ENCODE measurements around the gene HHEX. TPM values are rescaled to one million over a fixed set of nuclear protein-coding genes. Genes with fewer than 3 reads are reported as not detected.
"Not testable (repeated sequence)": the region's sequence is repeated elsewhere in the genome, so short reads cannot be mapped to it uniquely, and the experiment has no call there.

Gene HHEX
- total RNA-seq, 2 experiments from 2014 or later: 0.23 TPM; not detected in 1

- CTCF ChIA-PET: interaction anchor here (1.4 kb wide), 1 partner anchor 11 kb away, joined by 3 read pairs; no protein-coding TSS in a partner anchor
- Mint-ChIP-seq H3K4me3 (no peak overlapping the region), H3K9me3 (ENCODE audit: low read depth) (no peaks in the 10 kb centered on the region), H3K27ac (no peak overlapping the region), H3K27me3 (peaks cover 39% of the 10 kb centered on the region), H3K4me1 (no peaks in the 10 kb centered on the region), H3K36me3 (no peaks in the 10 kb centered on the region)
- no peak for ATAC-seq
- DNase-seq: no peak
Measured at GRCh38 chr10:92732958-92733357, 43.2 kb downstream of the HHEX start.

GRCh38 chr10:92734301-92734700 is 44.5 kb downstream of the HHEX start:
- DNase-seq (no peak), ATAC-seq (no peak)
- no peaks in the 10 kb centered on the region for H3K9me3 Mint-ChIP-seq (ENCODE audit: low read depth)
- no peak overlapping the region for H3K27ac Mint-ChIP-seq
- no peaks in the 10 kb centered on the region for H3K4me1 Mint-ChIP-seq
- H3K27me3 Mint-ChIP-seq: peaks cover 39% of the 10 kb centered on the region
- no peak overlapping the region for H3K4me3 Mint-ChIP-seq
- CTCF ChIA-PET: no interaction called here
- no peaks in the 10 kb centered on the region for H3K36me3 Mint-ChIP-seq

GRCh38 chr10:92735938-92736337 is 46.2 kb downstream of the HHEX start:
- H3K4me1 Mint-ChIP-seq: no peaks in the 10 kb centered on the region
- peaks cover 46% of the 10 kb centered on the region for H3K27me3 Mint-ChIP-seq
- no peaks in the 10 kb centered on the region for H3K36me3 Mint-ChIP-seq
- H3K9me3 Mint-ChIP-seq (ENCODE audit: low read depth): peaks cover 3% of the 10 kb centered on the region
- CTCF ChIA-PET: no interaction called here
- H3K4me3 Mint-ChIP-seq: no peak overlapping the region
- DNase-seq (no peak), ATAC-seq (no peak)
- no peak overlapping the region for H3K27ac Mint-ChIP-seq

DNA sequence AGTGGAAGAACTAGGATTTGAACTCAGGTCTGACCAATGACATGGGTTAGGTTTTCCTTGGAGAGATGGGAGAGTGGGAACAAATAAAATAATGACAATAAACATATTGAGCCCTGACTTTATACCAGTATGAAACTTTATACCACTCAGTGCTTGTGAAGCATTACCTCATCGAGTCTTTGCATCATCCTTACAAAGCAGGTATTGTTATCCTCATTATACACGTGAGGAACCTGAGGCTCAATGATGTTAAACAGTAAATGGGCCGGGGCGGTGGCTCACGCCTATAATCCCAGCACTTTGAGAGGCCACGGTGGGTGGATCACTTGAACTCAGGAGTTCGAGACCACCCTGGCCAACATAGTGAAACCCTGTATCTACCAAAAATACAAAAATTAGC is 47.7 kb downstream of the HHEX start:
- H3K27me3 Mint-ChIP-seq: peaks cover 38% of the 10 kb centered on the region
- H3K4me3 Mint-ChIP-seq: no peak overlapping the region
- peaks cover 3% of the 10 kb centered on the region for H3K9me3 Mint-ChIP-seq (ENCODE audit: low read depth)
- CTCF ChIA-PET: no interaction called here
- H3K36me3 Mint-ChIP-seq: no peaks in the 10 kb centered on the region
- no peak overlapping the region for H3K27ac Mint-ChIP-seq
- H3K4me1 Mint-ChIP-seq: peaks cover 3% of the 10 kb centered on the region
- ATAC-seq (no peak), DNase-seq (no peak)

DNA sequence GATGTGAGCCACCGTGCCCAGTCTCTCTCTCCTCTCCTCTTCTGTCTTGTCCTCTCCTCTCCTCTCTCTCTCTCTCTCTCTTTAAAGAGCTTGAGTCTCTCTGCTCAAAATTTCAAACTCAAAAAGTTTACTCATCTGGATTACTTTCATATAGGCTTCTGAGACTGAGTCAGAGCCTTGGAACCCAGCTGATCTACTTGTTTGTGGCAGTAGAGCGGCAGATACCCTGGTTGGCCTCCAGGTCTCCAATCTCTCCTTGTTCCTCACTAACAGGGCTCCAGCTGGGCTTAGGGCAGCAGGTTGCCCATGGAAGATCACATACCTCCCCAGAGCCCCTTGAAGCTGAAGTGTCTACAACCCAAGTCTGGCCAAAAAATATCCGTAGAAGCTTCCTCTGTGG is 51.0 kb downstream of the HHEX start:
- ATAC-seq: no peak
- CTCF ChIA-PET: no interaction called here
- H3K4me3 Mint-ChIP-seq: no peak overlapping the region
- H3K27me3 Mint-ChIP-seq: peaks cover 24% of the 10 kb centered on the region
- no peak overlapping the region for H3K27ac Mint-ChIP-seq
- peaks cover 3% of the 10 kb centered on the region for H3K9me3 Mint-ChIP-seq (ENCODE audit: low read depth)
- no peak for DNase-seq
- peaks cover 9% of the 10 kb centered on the region for H3K4me1 Mint-ChIP-seq
- H3K36me3 Mint-ChIP-seq: no peaks in the 10 kb centered on the region

DNA sequence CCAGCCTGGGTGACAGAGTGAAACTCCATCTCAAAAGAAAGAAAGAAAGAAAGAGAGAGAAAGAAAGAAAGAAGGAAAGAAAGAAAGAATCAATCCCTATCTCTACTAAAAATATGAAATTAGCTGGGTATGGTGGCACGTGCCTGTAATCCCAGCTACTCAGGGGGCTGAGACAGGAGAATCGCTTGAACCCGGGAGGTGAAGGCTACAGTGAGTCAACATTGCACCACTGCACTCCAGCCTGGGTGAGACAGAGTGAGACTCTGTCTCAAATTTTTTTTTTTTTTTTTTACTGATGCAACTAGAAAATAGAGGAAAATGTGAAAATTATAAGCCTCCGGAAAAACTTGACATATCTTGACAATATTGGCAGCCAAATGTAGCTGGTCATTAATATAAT is 52.0 kb downstream of the HHEX start:
- H3K27me3 Mint-ChIP-seq: peaks cover 23% of the 10 kb centered on the region
- ATAC-seq; H3K36me3 Mint-ChIP-seq; H3K27ac Mint-ChIP-seq; DNase-seq; H3K4me1 Mint-ChIP-seq; H3K9me3 Mint-ChIP-seq (ENCODE audit: low read depth); CTCF ChIA-PET; H3K4me3 Mint-ChIP-seq: not testable (repeated sequence)

DNA sequence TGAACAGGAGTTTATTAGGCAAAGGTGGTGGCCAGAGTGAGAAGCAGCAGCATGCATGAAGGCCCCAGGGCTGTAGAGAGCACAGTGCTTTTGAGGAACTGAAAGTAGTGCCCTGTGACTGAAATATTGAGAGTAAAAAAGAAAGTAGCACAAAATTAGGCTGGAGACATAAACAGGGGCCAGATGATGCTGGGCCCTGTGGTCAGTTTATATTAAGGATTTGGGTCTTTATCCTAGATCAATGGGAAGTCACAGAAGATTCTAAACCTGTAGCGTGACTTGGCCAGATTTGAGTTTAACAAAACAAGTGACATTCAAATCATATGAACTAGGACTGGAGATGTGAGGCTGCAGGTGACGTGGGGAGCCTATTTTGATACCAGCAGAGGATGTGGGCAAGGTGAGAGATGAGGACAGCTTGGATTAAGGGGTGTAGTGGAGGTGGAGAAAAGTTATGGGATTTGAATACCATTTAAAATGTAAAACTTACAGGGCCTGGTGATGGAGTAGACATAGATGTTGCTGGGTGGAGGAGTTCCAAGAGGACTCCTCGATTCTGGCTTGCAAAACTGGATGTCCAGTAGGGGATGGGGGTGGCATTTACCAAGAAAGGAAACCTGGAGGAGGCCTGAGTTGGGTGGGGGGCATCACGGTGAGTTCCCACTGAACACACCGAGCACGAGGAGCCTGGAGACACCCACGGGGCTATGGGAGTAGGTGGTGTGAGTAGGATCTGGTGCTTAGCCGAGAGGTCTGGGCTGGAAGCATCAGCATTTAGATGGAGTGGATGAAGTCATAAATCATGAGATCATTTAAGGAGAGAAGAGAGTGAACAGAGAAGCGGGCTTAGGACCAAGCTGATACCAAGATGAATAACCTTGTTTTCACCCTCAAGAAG is 52.8 kb downstream of the HHEX start:
- no peak overlapping the region for H3K4me3 Mint-ChIP-seq
- peaks cover 3% of the 10 kb centered on the region for H3K9me3 Mint-ChIP-seq (ENCODE audit: low read depth)
- H3K36me3 Mint-ChIP-seq: no peaks in the 10 kb centered on the region
- peaks cover 16% of the 10 kb centered on the region for H3K4me1 Mint-ChIP-seq
- ATAC-seq (no peak), DNase-seq (no peak)
- CTCF ChIA-PET: no interaction called here
- no peak overlapping the region for H3K27ac Mint-ChIP-seq
- H3K27me3 Mint-ChIP-seq: peaks cover 16% of the 10 kb centered on the region

Other genes starting within 250 kb of the HHEX start
- 10 to 100 TPM; 14.1 to 25.9 TPM for gene IDE, start 115.9 kb upstream of the HHEX start, total RNA-seq
- gene KIF11, start 96.8 kb upstream of the HHEX start, total RNA-seq: 10 to 100 TPM; 76.9 to 79.6 TPM
- 10 to 100 TPM; 11.9 to 12.1 TPM for gene EXOC6, start 158.6 kb downstream of the HHEX start, total RNA-seq